GM19395 (cell line): ENCODE data around the gene PBX1.

Experiments
- ATAC-seq: cut with Tn5 transposase; IDR thresholded peaks from one replicate; pipeline ENCODE4 v1.9.1; 2021; ENCODE audit warnings: mild to moderate bottlenecking, moderate library complexity; ENCODE audit not compliant: unreplicated experiment

The PBX1 gene

GRCh38 chr1:164693564-164694359 is 134.8 kb downstream of the PBX1 start:
- ATAC-seq, result no peak

- no peak for ATAC-seq
Measured at GRCh38 chr1:164694505-164694904, 135.5 kb downstream of the PBX1 start.

- ATAC-seq, result no peak
Measured at GRCh38 chr1:164695956-164696665, 137.1 kb downstream of the PBX1 start.

- ATAC-seq, result no peak
Measured at GRCh38 chr1:164699815-164700491, 141.0 kb downstream of the PBX1 start.

- no peak for ATAC-seq
Measured at GRCh38 chr1:164700683-164701082, 141.7 kb downstream of the PBX1 start.

GRCh38 chr1:164701189-164701761 is 142.3 kb downstream of the PBX1 start:
- ATAC-seq, result no peak

GRCh38 chr1:164702216-164702615 is 143.2 kb downstream of the PBX1 start:
- no peak for ATAC-seq

GRCh38 chr1:164702664-164703063 is 143.7 kb downstream of the PBX1 start:
- ATAC-seq, result no peak

GRCh38 chr1:164703463-164703862 is 144.5 kb downstream of the PBX1 start:
- no peak for ATAC-seq

- no peak for ATAC-seq
Measured at GRCh38 chr1:164703960-164704411, 145.0 kb downstream of the PBX1 start.

GRCh38 chr1:164704954-164705353 is 146.0 kb downstream of the PBX1 start:
- no peak for ATAC-seq

GRCh38 chr1:164706606-164706987 is 147.6 kb downstream of the PBX1 start:
- no peak for ATAC-seq

- no peak for ATAC-seq
Measured at GRCh38 chr1:164707868-164708331, 148.9 kb downstream of the PBX1 start.

GRCh38 chr1:164708596-164708995 is 149.6 kb downstream of the PBX1 start:
- ATAC-seq, result no peak

GRCh38 chr1:164709126-164709525 is 150.1 kb downstream of the PBX1 start:
- no peak for ATAC-seq

GRCh38 chr1:164709541-164710278 is 150.7 kb downstream of the PBX1 start:
- no peak for ATAC-seq

- ATAC-seq, result no peak
Measured at GRCh38 chr1:164712131-164713036, 153.4 kb downstream of the PBX1 start.

GRCh38 chr1:164713456-164714207 is 154.6 kb downstream of the PBX1 start:
- no peak for ATAC-seq
